GM12878 (cell line): ENCODE measurements around the gene HADH.

Source experiments
- ZNF217 ChIP-seq: fragments of 450-650 bp; IDR thresholded peaks from 2 replicates; pipeline ENCODE4 v1.6.1; 2017; ENCODE audit warnings: antibody characterized with exemption, mild to moderate bottlenecking
- TF ChIP-seq, protein P1 (sequence below): IDR thresholded peaks from 2 replicates; pipeline ENCODE4 v1.6.1; 2012; ENCODE audit warnings: low read depth, low read length, improper control_type of control experiment

GRCh38 chr4:108005807-108006206 is 16.1 kb downstream of the HADH start:
- TF ChIP-seq ZNF217, result no peak
- TF ChIP-seq, protein P1, sequence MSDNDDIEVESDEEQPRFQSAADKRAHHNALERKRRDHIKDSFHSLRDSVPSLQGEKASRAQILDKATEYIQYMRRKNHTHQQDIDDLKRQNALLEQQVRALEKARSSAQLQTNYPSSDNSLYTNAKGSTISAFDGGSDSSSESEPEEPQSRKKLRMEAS, result no peak
